Transverse colon (tissue), 4 donors: ENCODE data around the gene LCLAT1.

Experiments
- CTCF ChIP-seq, 5 experiments: fragments of 200-600 bp in 3 of 5; fragments of 450-650 bp in 2 of 5; sonication (generic) in 3 of 5; IDR thresholded peaks; 1 replicate in 2 of 5; 2 replicates in 3 of 5; pipeline ENCODE4 v1.5.1; 2016 to 2017; ENCODE audit warnings: antibody characterized with exemption in 5 of 5, inconsistent platforms in 3 of 5, mild to moderate bottlenecking in 2 of 5, moderate library complexity in 1 of 5
- EP300 ChIP-seq: sonication (generic); formaldehyde crosslinking; IDR thresholded peaks from one replicate; pipeline ENCODE4 v1.6.1; 2017; ENCODE audit warnings: antibody characterized with exemption, low read depth
- POLR2A ChIP-seq: fragments of 450-650 bp; IDR thresholded peaks from one replicate; pipeline ENCODE4 v1.6.1; 2016; ENCODE audit warnings: antibody characterized with exemption, mild to moderate bottlenecking, moderate library complexity
- POLR2AphosphoS5 ChIP-seq, 3 donors: sonication (generic); formaldehyde crosslinking; IDR thresholded peaks; one replicate each; pipeline ENCODE4 v1.6.1; 2016; ENCODE audit warnings: antibody characterized with exemption in 3 of 3

GRCh38 chr2:30527859-30528258 lies 80.8 kb downstream of the LCLAT1 start:
- TF ChIP-seq CTCF (IDR thresholded peaks at IDR 0.05): no peak
- TF ChIP-seq EP300: no peak
- no peak for TF ChIP-seq POLR2A
- no peak for TF ChIP-seq POLR2AphosphoS5 (IDR thresholded peaks at IDR 0.05)
